Measurements from ENCODE around the gene BCDIN3D.

Gene BCDIN3D

DNA sequence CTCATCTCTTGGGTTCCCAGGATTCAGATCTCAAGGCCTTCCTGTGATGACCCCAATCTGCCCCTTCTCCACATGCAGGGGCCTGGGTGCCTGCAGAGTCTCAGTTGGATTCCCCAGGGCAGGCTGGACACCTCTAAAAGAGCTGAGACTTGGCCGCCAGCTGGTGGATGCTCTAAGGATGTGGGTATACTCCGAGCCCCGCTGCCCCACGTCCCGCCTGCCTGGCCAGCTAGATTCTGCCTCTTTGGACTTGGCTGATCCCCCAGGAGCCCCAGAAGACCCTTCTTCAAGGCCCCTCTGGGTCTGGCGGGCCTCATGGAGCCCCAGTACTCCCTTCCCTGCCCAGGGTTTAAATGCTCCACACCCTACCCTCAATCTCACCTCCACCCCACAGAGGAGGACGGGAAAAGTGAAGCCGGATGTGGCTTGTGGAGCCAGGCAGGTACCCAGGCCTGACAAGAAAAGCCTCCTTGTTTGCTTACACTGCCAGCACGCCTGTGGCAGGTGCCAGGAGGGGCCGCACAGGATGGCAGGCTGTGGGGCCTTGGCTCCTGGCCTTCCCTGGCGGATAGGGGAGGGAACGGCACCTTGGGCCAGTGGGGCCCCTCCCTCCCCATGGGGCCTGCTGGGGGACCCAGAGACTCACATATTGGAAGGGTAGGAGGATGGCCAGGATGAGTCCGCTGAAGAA, 45.7 kb upstream of the BCDIN3D start:
- H3K4me3 ChIP-seq (ENCODE audit: low read depth, low read length): no peak overlapping the region
- TF ChIP-seq, protein P1, sequence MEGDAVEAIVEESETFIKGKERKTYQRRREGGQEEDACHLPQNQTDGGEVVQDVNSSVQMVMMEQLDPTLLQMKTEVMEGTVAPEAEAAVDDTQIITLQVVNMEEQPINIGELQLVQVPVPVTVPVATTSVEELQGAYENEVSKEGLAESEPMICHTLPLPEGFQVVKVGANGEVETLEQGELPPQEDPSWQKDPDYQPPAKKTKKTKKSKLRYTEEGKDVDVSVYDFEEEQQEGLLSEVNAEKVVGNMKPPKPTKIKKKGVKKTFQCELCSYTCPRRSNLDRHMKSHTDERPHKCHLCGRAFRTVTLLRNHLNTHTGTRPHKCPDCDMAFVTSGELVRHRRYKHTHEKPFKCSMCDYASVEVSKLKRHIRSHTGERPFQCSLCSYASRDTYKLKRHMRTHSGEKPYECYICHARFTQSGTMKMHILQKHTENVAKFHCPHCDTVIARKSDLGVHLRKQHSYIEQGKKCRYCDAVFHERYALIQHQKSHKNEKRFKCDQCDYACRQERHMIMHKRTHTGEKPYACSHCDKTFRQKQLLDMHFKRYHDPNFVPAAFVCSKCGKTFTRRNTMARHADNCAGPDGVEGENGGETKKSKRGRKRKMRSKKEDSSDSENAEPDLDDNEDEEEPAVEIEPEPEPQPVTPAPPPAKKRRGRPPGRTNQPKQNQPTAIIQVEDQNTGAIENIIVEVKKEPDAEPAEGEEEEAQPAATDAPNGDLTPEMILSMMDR (IDR thresholded peaks at IDR 0.05; ENCODE audit: control insufficient read depth, extremely low read depth, insufficient read depth): no peak
- no peak for DNase-seq (ENCODE audit: low read depth)

DNA sequence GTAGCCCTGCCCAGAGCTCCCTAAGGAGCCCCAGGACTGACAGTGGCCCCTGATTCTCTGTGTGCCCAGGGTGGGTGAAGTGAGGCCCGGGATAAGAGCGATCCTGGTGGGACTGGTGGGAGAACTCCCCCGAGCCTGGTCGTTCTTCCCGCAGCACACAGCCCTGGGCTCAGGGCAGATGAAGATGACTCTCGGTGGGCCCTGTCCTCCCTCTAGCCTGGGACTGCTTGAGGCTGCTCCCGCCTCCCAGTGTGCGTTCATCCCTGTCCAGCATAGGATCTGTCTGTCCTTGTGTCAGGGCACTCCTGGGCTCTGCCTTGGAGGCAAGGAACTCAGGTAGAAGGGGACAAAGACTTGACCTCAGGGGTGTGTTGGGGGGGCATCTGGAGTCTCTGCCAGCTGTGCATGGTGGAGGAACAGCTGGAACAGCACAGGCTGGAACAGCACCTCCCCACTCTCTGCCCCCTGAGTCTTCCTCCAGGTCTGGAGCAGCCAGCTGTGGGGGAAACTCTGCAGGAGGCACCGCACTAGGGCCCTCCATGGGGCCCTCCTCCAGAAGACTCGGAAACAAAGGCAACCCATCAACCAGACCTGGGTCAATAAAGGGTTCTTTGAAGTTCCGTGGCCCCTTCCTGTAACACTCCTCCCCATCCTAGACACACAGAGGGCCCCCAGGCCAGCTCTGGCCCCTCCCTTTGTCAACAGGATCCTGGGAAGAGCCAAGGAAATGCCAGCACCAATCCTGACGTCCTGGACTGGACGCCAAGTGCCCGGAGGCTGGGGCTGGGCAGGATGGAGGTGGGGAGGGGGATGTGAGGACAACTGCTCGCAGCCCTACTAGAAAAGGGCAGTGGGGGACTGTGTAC, 44.9 kb upstream of the BCDIN3D start:
- no peak for DNase-seq (ENCODE audit: low read depth)
- TF ChIP-seq, protein P1 (IDR thresholded peaks at IDR 0.05; ENCODE audit: control insufficient read depth, extremely low read depth, insufficient read depth): no peak
- H3K4me3 ChIP-seq (ENCODE audit: low read depth, low read length): no peak overlapping the region

DNA sequence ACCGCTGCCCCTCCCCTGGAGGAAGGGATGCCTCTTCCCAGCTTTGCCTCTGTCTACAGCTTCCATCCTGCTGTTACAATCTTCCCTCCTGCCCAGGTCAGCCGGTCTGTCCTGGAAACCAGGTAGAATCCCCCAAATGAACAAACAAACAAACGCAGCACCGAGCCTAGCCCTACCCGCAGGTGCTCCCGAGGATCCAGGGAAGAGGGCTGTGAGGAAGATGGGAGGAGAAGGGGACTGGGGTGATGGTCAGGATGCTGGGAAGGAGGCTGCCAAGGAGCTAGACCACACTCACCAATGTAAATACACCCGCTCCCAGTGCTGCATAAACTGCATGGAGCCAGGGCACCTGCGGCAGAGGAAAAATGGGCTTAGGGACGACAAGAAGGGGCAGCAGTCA, 44.2 kb upstream of the BCDIN3D start:
- H3K4me3 ChIP-seq (ENCODE audit: low read depth, low read length): no peak overlapping the region
- TF ChIP-seq, protein P1 (IDR thresholded peaks at IDR 0.05; ENCODE audit: control insufficient read depth, extremely low read depth, insufficient read depth): no peak

GRCh38 chr12:49885663-49886461, 43.0 kb upstream of the BCDIN3D start:
- no peak overlapping the region for H3K4me3 ChIP-seq (ENCODE audit: low read depth, low read length)
- no peak for DNase-seq (ENCODE audit: low read depth)
- TF ChIP-seq, protein P1 (IDR thresholded peaks at IDR 0.05; ENCODE audit: control insufficient read depth, extremely low read depth, insufficient read depth): no peak

More for the DNA sequence above, 44.2 kb upstream of the BCDIN3D start:
- DNase-seq (ENCODE audit: low read depth): no peak

DNA sequence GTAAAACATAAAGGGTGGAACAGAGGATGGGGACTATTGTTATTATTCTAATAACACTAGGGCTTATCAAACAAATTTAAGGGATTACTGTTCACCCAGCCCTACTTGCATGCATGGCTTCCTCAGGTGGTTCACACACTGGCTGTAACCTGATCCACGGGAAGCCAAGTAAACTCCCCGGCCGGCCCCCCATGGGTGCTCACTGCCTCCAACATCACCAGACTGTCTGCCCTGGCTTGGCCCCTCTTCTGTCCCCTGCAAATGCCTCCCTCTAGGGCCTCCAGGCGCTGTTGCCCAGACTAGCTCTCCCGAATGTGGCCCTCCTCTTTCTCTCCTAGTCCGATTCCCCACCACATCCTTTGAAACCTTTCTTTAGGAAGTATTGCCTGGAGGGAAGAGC, 42.2 kb upstream of the BCDIN3D start:
- H3K4me3 ChIP-seq (ENCODE audit: low read depth, low read length): no peak overlapping the region
- TF ChIP-seq, protein P1 (IDR thresholded peaks at IDR 0.05; ENCODE audit: control insufficient read depth, extremely low read depth, insufficient read depth): no peak
- no peak for DNase-seq (ENCODE audit: low read depth)

DNA sequence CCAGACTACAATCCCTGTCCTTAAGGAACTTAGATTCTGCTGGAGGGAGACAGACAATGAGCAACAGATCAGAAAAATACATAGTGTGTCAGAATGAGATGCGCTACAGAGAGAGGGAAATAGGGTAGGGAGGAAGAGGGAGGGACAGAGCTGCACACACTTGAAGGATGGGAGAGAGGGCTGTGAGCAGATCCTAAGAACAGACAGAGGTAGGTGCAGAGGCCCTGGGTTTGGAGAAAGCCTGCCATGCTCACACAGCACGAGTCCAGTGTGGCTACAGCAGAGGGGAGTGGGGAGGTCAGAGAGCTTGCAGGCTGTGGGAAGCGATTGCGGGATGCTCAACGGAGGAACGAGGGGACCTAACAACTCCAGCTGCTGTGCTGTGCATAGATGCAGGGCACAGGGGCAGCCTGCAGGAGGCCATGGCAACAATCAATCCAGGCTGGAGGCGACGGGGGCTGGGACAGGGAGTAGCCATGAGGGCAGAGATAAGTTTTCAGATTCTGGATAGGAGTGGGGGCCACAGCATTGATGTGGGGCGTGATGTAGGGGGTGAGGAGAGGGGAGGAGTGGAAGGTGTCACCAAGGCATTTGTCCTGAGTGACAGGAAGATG, 40.1 kb upstream of the BCDIN3D start:
- DNase-seq (ENCODE audit: low read depth): no peak
- TF ChIP-seq, protein P1 (IDR thresholded peaks at IDR 0.05; ENCODE audit: control insufficient read depth, extremely low read depth, insufficient read depth): no peak
- no peak overlapping the region for H3K4me3 ChIP-seq (ENCODE audit: low read depth, low read length)
